Measurements from ENCODE around the gene SCYGR4.

Gene SCYGR4

GRCh38 chr2:227614246-227614645 lies 3.1 kb upstream of the SCYGR4 start:
- DNase-seq (ENCODE audit: low read depth, low spot score): no peak

- DNase-seq (ENCODE audit: low read depth, low spot score): no peak
These were observed 2.6 kb upstream of the SCYGR4 start, which contains the start of gene SCYGR3 for GRCh38 chr2:227614740-227615139. SCYGR3 (minus strand) TSS chr2:227614840; CDS start chr2:227614840, 0 bp downstream.

- no peak for DNase-seq (ENCODE audit: low read depth, low spot score)
These were observed 2.1 kb upstream of the SCYGR4 start for GRCh38 chr2:227615181-227615580.

- no peak for DNase-seq (ENCODE audit: low read depth, low spot score)
These were observed 1.4 kb upstream of the SCYGR4 start for GRCh38 chr2:227615906-227616305.

- DNase-seq (ENCODE audit: low read depth, low spot score): no peak
These were observed 667 bp upstream of the SCYGR4 start for GRCh38 chr2:227616631-227617030.

- DNase-seq (ENCODE audit: low read depth, low spot score): no peak
These were observed 5.9 kb downstream of the SCYGR4 start for GRCh38 chr2:227623226-227623625.

GRCh38 chr2:227625420-227625819 lies 8.1 kb downstream of the SCYGR4 start:
- DNase-seq (ENCODE audit: low read depth, low spot score): no peak

- DNase-seq (ENCODE audit: low read depth, low spot score): no peak
These were observed 9.4 kb downstream of the SCYGR4 start for GRCh38 chr2:227626580-227627151.

- no peak for DNase-seq (ENCODE audit: low read depth, low spot score)
These were observed 10.5 kb downstream of the SCYGR4 start for GRCh38 chr2:227627769-227628168.

- DNase-seq (ENCODE audit: low read depth, low spot score): no peak
These were observed 12.1 kb downstream of the SCYGR4 start for GRCh38 chr2:227629435-227629834.

- no peak for DNase-seq (ENCODE audit: low read depth, low spot score)
These were observed 13.0 kb downstream of the SCYGR4 start for GRCh38 chr2:227630322-227630721.

GRCh38 chr2:227632827-227633226 lies 15.5 kb downstream of the SCYGR4 start:
- DNase-seq (ENCODE audit: low read depth, low spot score): no peak

- no peak for DNase-seq (ENCODE audit: low read depth, low spot score)
These were observed 16.9 kb downstream of the SCYGR4 start for GRCh38 chr2:227634201-227634600.

- no peak for DNase-seq (ENCODE audit: low read depth, low spot score)
These were observed 25.4 kb downstream of the SCYGR4 start for GRCh38 chr2:227642656-227643055.

- no peak for DNase-seq (ENCODE audit: low read depth, low spot score)
These were observed 26.8 kb downstream of the SCYGR4 start for GRCh38 chr2:227643990-227644551.

- no peak for DNase-seq (ENCODE audit: low read depth, low spot score)
These were observed 36.1 kb downstream of the SCYGR4 start for GRCh38 chr2:227653419-227653818.

GRCh38 chr2:227654426-227654825 lies 37.1 kb downstream of the SCYGR4 start:
- DNase-seq (ENCODE audit: low read depth, low spot score): no peak

- DNase-seq (ENCODE audit: low read depth, low spot score): peak; percentile 38
These were observed 38.2 kb downstream of the SCYGR4 start for GRCh38 chr2:227655454-227655853.

- DNase-seq (ENCODE audit: low read depth, low spot score): no peak
These were observed 40.0 kb downstream of the SCYGR4 start for GRCh38 chr2:227657199-227657845.

- DNase-seq (ENCODE audit: low read depth, low spot score): no peak
These were observed 43.8 kb downstream of the SCYGR4 start for GRCh38 chr2:227661025-227661649.

GRCh38 chr2:227661827-227662226 lies 44.5 kb downstream of the SCYGR4 start:
- no peak for DNase-seq (ENCODE audit: low read depth, low spot score)

GRCh38 chr2:227665189-227665940 lies 48.1 kb downstream of the SCYGR4 start:
- DNase-seq (ENCODE audit: low read depth, low spot score): no peak

All from brain pericyte (primary cell).